ENCODE data around the gene RBMS2. TPM values are rescaled to one million over a fixed set of nuclear protein-coding genes. Genes with fewer than 3 reads are reported as not detected.
A peak's percentile ranks its signal among the peaks of the same experiment; 100 is the strongest.

Gene RBMS2
- total and polyA plus RNA-seq, 9 of the 15 experiments (the other 6 are each of a cell fraction or from before 2014, with no cell fraction given): 0.08 to 10.5 (median 0.31) TPM

- ChIA-PET CTCF (ENCODE audit: low intra/inter-chr PET ratio) (no interaction called here), POLR2A (interaction anchor here (0.5 to 2.9 kb wide), 5 partner anchors 10 to 352 kb away, joined by 3 to 13 read pairs (median 5); no protein-coding TSS in a partner anchor)
- H3K79me2 ChIP-seq (ENCODE audit: control insufficient read depth, insufficient read depth, low read length): no peaks in the 10 kb centered on the region
- BruUV-seq (replicated peaks): no TSS peak
- H3K36me3 ChIP-seq (ENCODE audit: control insufficient read depth, insufficient read depth, low read length): peaks cover 98% of the 10 kb centered on the region
- FAIRE-seq: peak; percentile 46
- no peaks in the 10 kb centered on the region for H3K4me1 ChIP-seq (replicated peaks in 1 of 2; ENCODE audit: control insufficient read depth in 2 of 2, insufficient read depth in 2 of 2, low read length in 2 of 2)
- intact Hi-C loops (cut with micrococcal nuclease) (no loop called here), in situ Hi-C loops (cut with MboI) (no loop called here)
- H2AFZ ChIP-seq (ENCODE audit: low read depth, low read length): no peak overlapping the region
- no peak overlapping the region for H3K4me3 ChIP-seq
- H3K9me1 ChIP-seq (ENCODE audit: control insufficient read depth, insufficient read depth, low read length): no peaks in the 10 kb centered on the region
- 0 out of 2 replicates have a peak, but pooled peaks cover 5% of the 10 kb centered on the region for H4K20me1 ChIP-seq (replicated peaks; ENCODE audit: control insufficient read depth, insufficient read depth, low read length)
- 90% methylated on average over 3 of the region's 3 CpGs for WGBS (ENCODE audit: insufficient coverage, low coverage, missing lambda C conversion rate)
- DNase-seq (ENCODE audit: extremely low read depth in 1 of 4, low spot score in 3 of 4): peak; percentile 30 to 50 (median 44)
- H3K27me3 ChIP-seq (ENCODE audit: control insufficient read depth in 2 of 2, insufficient read depth in 2 of 2, low read length in 2 of 2): no peaks in the 10 kb centered on the region
- H3K4me2 ChIP-seq (ENCODE audit: insufficient read depth, low read length): no peak overlapping the region
- H3K27ac ChIP-seq (ENCODE audit: extremely low read depth, low read depth, low read length): no peak overlapping the region
- H3K9ac ChIP-seq (ENCODE audit: insufficient read depth in 1 of 2, low read depth in 2 of 2, low read length in 2 of 2): 0 out of 4 replicates have a peak overlapping the region, but pooled peaks of 1 of the 2 experiments have one; percentile 0
- ATAC-seq: peak; percentile 83
- no peaks in the 10 kb centered on the region for H3K9me3 ChIP-seq (replicated peaks; ENCODE audit: control insufficient read depth, insufficient read depth, low read depth, low read length)
- no peak for TF ChIP-seq POLR2AphosphoS5 (IDR thresholded peaks at IDR 0.05; ENCODE audit: control insufficient read depth, insufficient read depth, low read depth, low read length)
- no peak for TF ChIP-seq CHCHD3 (CRISPR knock-in tag; IDR thresholded peaks at IDR 0.05)
- no peak for TF ChIP-seq CHD2 (IDR thresholded peaks at IDR 0.05; ENCODE audit: low read depth, low read length)
- TF ChIP-seq HMBOX1 (IDR thresholded peaks at IDR 0.05): no peak
- TF ChIP-seq ARID3A (IDR thresholded peaks at IDR 0.05; ENCODE audit: borderline replicate concordance, low read depth, low read length): no peak
- no peak for TF ChIP-seq NFE2 (IDR thresholded peaks at IDR 0.05; ENCODE audit: low read depth)
- TF ChIP-seq RAD21 (CRISPR knock-in tag; conservative IDR thresholded peaks at IDR 0.05 in 1 of 2, IDR thresholded peaks at IDR 0.05 in 1 of 2): peak in 1 of 2 experiments; percentile 47; a peak in 3 of 4 replicates
- TF ChIP-seq POLR2B (IDR thresholded peaks at IDR 0.05; ENCODE audit: low read depth, partially characterized antibody): peak; percentile 22
- TF ChIP-seq DACH1 (IDR thresholded peaks at IDR 0.05; ENCODE audit: partially characterized antibody): no peak
- TF ChIP-seq PTRF (tag; IDR thresholded peaks at IDR 0.05): no peak
- no peak for TF ChIP-seq ZBTB33 (CRISPR knock-in tag; IDR thresholded peaks at IDR 0.05)
- no peak for TF ChIP-seq ELF2 (CRISPR knock-in tag; IDR thresholded peaks at IDR 0.05)
- 0 out of 2 replicates have a peak, but pooled peaks have one; percentile 13 for TF ChIP-seq POLR2A (conservative IDR thresholded peaks at IDR 0.05)
- no peak for TF ChIP-seq SRSF3 (IDR thresholded peaks at IDR 0.05; ENCODE audit: insufficient read depth, low read length)
Observed at GRCh38 chr12:56601503-56601902, 79.9 kb downstream of the RBMS2 start.

All from K562 (cell line).